ENCODE data around the gene HLA-A.

HLA-A gene

GRCh38 chr6:29935273-29935955 is 6.9 kb upstream of the HLA-A start:
- DNase-seq (ENCODE audit: extremely low read depth, low read depth): no peak
- no peak for TF ChIP-seq CTCF (IDR thresholded peaks at IDR 0.05; ENCODE audit: low read depth, low read length)

GRCh38 chr6:29938746-29939508 is 3.4 kb upstream of the HLA-A start:
- TF ChIP-seq CTCF (IDR thresholded peaks at IDR 0.05; ENCODE audit: low read depth, low read length): no peak
- no peak for DNase-seq (ENCODE audit: extremely low read depth, low read depth)

- no peak for TF ChIP-seq CTCF (IDR thresholded peaks at IDR 0.05; ENCODE audit: low read depth, low read length)
- DNase-seq (ENCODE audit: extremely low read depth, low read depth): no peak
These were observed 1.3 kb upstream of the HLA-A start for GRCh38 chr6:29941016-29941415.

GRCh38 chr6:29941471-29941870 is 861 bp upstream of the HLA-A start:
- no peak for TF ChIP-seq CTCF (IDR thresholded peaks at IDR 0.05; ENCODE audit: low read depth, low read length)
- DNase-seq (ENCODE audit: extremely low read depth, low read depth): no peak

GRCh38 chr6:29941916-29942274 is 437 bp upstream of the HLA-A start:
- DNase-seq (ENCODE audit: extremely low read depth, low read depth): no peak
- no peak for TF ChIP-seq CTCF (IDR thresholded peaks at IDR 0.05; ENCODE audit: low read depth, low read length)

- no peak for TF ChIP-seq CTCF (IDR thresholded peaks at IDR 0.05; ENCODE audit: low read depth, low read length)
- DNase-seq (ENCODE audit: extremely low read depth, low read depth): no peak
These were observed 978 bp downstream of the HLA-A start for GRCh38 chr6:29943053-29943966.

Measured in AG09319 (cell line).